DMS79 (cell line): ENCODE data around the gene MRPL53.
"Not testable (repeated sequence)": the region's sequence is repeated elsewhere in the genome, so short reads cannot be mapped to it uniquely, and the experiment has no call there.

Experiments used
- DNase-seq: peaks from one replicate; lab custom pipeline; 2025; lab: John Stamatoyannopoulos, UW

The MRPL53 gene

DNA sequence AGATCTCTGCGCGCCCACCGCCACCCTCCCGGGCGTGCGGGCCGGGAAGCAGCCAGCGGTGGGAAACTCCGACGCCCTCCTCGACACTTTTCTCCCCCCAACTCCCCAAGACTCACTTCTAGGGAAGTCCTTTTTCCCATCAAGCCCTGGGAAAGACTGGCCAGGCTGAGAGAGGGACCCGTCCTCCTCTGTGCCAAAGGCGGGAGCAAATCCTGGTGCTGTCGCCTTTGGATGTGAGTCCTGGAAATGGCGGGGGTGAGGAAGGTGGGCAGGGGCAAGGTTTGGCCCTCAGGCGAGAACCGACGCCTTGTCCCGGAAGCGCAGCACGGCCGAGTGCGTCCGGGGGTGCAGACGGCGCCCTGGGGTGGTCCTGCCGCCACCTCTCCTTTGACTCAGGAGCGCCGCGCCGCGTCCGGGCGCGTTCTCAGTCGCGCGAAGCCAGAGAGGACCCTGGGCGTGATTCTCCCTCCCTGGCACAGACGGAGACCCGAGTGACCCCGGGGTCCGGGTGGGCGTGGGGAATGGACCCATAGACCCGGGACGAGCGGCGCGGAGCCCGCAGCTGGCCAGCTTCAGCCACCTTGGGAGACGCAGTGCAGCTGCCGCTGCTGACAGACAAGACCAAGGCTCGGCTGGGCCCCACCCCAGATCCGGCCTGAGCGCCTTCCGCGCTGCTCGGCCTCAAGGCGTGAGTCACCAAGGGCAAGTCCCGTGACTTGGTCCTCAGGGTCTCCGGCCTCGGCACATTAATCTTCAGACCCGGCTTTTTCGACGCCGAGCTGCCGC, 30.4 kb upstream of the MRPL53 start:
- no peak for DNase-seq

- DNase-seq = no peak
Measured at GRCh38 chr2:74502147-74502719, 29.8 kb upstream of the MRPL53 start.

- DNase-seq = no peak
Measured at GRCh38 chr2:74501335-74502071, 29.0 kb upstream of the MRPL53 start.

DNA sequence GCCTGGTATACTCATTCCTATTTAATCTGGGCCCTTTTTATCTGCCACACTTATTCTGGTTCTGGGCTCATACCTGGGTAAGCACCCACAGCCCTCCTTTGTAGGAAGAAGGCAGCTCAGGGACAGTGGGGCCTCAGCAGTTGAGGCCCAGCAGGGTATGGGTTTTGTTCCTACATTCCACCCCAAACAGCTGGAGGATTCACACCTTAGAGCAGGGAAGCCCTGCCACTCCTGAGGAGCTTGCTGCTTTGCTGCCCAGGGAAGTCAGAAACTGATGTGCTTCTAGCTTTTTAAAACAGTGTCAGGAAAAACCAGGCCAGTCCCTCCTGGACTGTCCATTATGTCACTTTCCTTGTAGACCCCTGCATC, 28.1 kb upstream of the MRPL53 start:
- DNase-seq = no peak

- no peak for DNase-seq
Measured at GRCh38 chr2:74499940-74500577, 27.6 kb upstream of the MRPL53 start.

GRCh38 chr2:74499267-74499939, 26.9 kb upstream of the MRPL53 start, which contains the start of gene LBX2:
Gene LBX2, minus strand, starts transcription at chr2:74499603. Its CDS starts 66 bp downstream, at chr2:74499537.
- no peak for DNase-seq

GRCh38 chr2:74498500-74499266, 26.2 kb upstream of the MRPL53 start:
- DNase-seq = peak; percentile 63

- DNase-seq = peak; percentile 38
Measured at GRCh38 chr2:74497777-74498499, 25.5 kb upstream of the MRPL53 start.

- no peak for DNase-seq
Measured at GRCh38 chr2:74496997-74497776, 24.7 kb upstream of the MRPL53 start.

GRCh38 chr2:74495440-74495839, 23.0 kb upstream of the MRPL53 start:
- no peak for DNase-seq

DNA sequence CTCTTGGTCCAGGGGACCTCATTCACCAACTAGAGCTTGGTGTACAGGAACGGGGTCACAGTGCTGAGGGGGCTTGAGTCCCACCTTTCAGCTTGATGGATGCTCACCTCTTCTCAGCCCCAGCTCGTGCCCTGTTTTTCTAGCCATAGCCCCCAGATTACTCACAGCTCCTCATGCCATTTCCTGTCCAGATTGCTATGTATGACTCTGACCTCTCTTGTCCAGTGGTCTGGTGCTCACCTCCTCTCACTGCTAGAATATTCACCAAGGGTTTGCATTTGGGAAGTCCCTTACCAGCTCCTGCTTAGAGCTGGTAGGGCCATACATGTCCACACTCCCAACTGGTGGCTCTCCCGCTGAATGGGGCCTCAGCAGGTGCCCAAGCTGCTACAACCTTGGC, 21.1 kb upstream of the MRPL53 start:
- DNase-seq = no peak

GRCh38 chr2:74491648-74492544, 19.4 kb upstream of the MRPL53 start:
- no peak for DNase-seq

DNA sequence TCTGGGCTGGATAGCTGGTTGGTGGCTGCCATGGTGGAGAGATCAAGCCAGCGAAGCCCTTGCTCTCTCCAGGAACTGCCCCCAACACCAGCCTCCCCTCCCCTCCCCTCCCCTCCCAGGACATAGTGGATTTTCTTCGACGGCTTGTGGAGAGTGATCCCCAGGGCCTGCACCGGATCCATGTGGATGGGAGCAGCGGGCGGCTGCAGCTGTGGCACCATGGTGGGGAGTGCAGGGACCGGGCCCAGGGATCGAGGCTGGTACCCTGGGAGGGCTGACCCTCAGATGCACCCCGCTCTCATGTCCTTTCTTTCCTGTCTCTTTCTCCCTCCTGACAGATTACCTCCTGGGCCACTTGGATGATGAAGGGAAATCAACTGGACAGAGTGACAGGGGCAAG, 17.4 kb upstream of the MRPL53 start:
- DNase-seq = no peak

GRCh38 chr2:74488643-74489481, 16.4 kb upstream of the MRPL53 start:
- no peak for DNase-seq

DNA sequence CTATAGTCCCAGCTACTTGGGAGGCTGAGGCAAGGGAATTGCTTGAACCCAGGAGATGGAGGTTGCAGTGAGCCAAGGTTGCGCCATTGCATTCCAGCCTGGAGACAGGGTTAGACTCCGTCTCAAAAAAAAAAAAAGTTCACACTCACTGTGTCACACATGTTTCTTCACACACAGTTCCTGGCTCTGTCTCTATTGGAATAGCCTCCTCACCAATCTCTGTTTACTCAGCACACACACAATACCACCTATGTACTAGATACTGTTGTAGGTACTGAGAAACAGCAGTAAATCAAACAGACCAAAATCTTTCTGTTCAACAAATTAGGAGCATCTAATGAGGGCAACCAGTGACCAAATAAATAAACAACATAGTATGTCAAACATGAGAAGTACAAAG, 13.7 kb upstream of the MRPL53 start:
- no peak for DNase-seq

DNA sequence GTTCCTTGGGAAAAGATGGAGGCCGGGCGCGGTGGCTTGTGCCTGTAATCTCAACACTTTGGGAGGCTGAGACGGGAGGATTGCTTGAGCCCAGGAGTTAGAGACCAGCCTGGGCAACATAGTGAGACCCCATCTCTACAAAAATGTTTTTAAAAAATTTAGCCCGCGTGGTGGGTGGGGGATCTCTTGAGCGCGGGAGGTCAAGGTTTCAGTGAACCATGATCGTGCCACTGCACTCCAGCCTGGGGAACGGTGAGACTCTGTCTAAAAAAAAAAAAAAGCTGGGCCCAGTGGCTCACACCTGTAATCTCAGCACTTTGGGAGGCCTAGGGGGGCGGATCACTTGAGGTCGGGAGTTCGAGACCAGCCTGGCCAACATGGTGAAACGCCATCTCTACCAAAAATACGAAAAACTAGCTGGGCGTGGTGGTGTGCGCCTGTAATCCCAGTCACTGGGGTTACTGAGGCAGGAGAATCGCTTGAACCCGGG, 11.2 kb upstream of the MRPL53 start:
- DNase-seq = not testable (repeated sequence)

DNA sequence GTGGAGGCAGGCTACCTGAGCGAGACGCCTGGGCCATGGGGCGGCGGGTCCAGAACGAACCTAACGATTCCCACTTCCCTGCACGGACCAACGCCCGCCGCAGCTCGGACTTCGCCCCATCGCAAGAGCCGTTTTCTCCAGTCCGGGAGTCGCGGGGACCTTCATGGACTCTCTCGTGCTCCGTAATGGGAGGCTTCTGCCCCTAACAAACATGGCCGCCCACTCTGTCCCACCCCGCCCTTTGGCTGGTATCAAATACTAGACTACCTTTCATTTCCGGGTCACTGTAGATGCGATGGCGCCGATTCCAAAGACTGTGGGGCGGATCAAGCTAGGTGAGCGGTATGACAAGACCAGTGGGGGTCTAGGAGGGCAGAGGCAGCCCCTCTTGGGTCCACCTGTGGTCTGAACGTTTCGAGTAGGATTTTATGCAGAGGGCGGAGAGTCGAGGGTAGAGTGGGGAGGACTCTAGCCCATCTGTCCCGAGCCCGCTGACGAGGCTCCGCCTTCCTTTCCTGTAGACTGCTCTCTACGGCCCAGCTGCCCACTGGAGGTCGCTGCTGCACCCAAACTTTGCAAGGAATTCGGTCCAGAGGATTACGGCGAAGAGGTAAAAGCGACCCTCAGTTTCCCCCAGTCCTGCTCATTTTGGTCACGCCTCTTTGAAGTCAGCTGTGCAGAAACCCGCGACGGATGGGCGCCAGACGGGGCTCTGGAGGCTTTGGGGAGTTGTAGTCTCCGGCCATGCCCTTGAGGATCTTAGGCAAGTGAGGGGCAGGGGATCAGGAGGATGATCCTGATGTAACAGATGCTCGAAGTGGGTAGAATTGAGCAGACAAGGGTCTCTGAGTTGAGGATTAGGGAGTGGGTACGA, 10.6 kb upstream of the MRPL53 start, which contains the start of the genes CCDC142 and TTC31:
Gene CCDC142 (minus strand): TSS at position 198 of the 874 bp plus-strand sequence. CDS start 161 bp downstream, at position 37.
Gene TTC31 (plus strand): TSS at position 281 of the 874 bp plus-strand sequence. CDS start 15 bp downstream, at position 296.
- DNase-seq = peak; percentile 92
